ENCODE results near the gene EDC4.

DNA sequence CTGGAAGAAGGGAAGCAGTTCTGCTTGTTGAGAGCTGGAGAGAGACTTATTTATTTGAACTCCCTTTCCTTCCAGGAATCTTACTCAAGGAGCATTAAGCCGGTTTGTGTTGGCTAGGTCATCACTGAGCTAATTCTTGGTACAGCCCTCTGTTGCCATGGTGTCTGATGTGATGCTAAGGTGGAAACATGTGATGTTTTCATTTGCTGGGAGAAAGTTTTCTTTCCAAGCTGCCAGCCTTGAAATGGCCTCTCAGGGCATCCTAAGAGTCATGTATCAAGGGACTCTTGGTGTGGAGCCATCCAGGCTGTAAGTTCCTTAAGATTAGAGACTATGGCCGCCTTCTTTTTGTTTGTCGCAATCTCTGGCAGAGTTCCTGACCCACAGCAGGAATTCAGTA, 24.4 kb downstream of the EDC4 start:
- TF ChIP-seq, protein P1, sequence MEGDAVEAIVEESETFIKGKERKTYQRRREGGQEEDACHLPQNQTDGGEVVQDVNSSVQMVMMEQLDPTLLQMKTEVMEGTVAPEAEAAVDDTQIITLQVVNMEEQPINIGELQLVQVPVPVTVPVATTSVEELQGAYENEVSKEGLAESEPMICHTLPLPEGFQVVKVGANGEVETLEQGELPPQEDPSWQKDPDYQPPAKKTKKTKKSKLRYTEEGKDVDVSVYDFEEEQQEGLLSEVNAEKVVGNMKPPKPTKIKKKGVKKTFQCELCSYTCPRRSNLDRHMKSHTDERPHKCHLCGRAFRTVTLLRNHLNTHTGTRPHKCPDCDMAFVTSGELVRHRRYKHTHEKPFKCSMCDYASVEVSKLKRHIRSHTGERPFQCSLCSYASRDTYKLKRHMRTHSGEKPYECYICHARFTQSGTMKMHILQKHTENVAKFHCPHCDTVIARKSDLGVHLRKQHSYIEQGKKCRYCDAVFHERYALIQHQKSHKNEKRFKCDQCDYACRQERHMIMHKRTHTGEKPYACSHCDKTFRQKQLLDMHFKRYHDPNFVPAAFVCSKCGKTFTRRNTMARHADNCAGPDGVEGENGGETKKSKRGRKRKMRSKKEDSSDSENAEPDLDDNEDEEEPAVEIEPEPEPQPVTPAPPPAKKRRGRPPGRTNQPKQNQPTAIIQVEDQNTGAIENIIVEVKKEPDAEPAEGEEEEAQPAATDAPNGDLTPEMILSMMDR (conservative IDR thresholded peaks at IDR 0.05; ENCODE audit: low read depth in 2 of 2): no peak
- no peak for TF ChIP-seq POLR2AphosphoS5 (IDR thresholded peaks at IDR 0.05; ENCODE audit: low read depth)

Measured in GM23338 (cell line).